ENCODE measurements around the gene CD93.

CD93 gene

GRCh38 chr20:23083553-23084220, 2.4 kb downstream of the CD93 start:
- DNase-seq (ENCODE audit: low read depth in 2 of 2) = no peak

GRCh38 chr20:23082846-23083552, 3.1 kb downstream of the CD93 start:
- no peak for DNase-seq (ENCODE audit: low read depth in 2 of 2)

- DNase-seq (ENCODE audit: low read depth in 2 of 2) = no peak
Measured at GRCh38 chr20:23081263-23081819, 4.8 kb downstream of the CD93 start.

- no peak for DNase-seq (ENCODE audit: low read depth in 2 of 2)
Measured at GRCh38 chr20:23080521-23080920, 5.6 kb downstream of the CD93 start.

GRCh38 chr20:23079926-23080325, 6.2 kb downstream of the CD93 start:
- DNase-seq (ENCODE audit: low read depth in 2 of 2) = no peak

GRCh38 chr20:23079016-23079351, 7.1 kb downstream of the CD93 start:
- DNase-seq (ENCODE audit: low read depth in 2 of 2) = no peak

- DNase-seq (ENCODE audit: low read depth in 2 of 2) = no peak
Measured at GRCh38 chr20:23078351-23079015, 7.6 kb downstream of the CD93 start.

GRCh38 chr20:23077277-23077676, 8.8 kb downstream of the CD93 start:
- no peak for DNase-seq (ENCODE audit: low read depth in 2 of 2)

GRCh38 chr20:23074052-23074451, 12.1 kb downstream of the CD93 start:
- no peak for DNase-seq (ENCODE audit: low read depth in 2 of 2)

- DNase-seq (ENCODE audit: low read depth in 2 of 2) = no peak
Measured at GRCh38 chr20:23072892-23073586, 13.1 kb downstream of the CD93 start.

GRCh38 chr20:23071996-23072395, 14.1 kb downstream of the CD93 start:
- DNase-seq (ENCODE audit: low read depth in 2 of 2) = no peak

GRCh38 chr20:23071398-23071797, 14.7 kb downstream of the CD93 start:
- no peak for DNase-seq (ENCODE audit: low read depth in 2 of 2)

GRCh38 chr20:23069108-23069507, 17.0 kb downstream of the CD93 start:
- no peak for DNase-seq (ENCODE audit: low read depth in 2 of 2)

GRCh38 chr20:23068283-23068682, 17.8 kb downstream of the CD93 start:
- no peak for DNase-seq (ENCODE audit: low read depth in 2 of 2)

GRCh38 chr20:23066772-23067171, 19.4 kb downstream of the CD93 start:
- no peak for DNase-seq (ENCODE audit: low read depth in 2 of 2)

- no peak for DNase-seq (ENCODE audit: low read depth in 2 of 2)
Measured at GRCh38 chr20:23065266-23066201, 20.6 kb downstream of the CD93 start.

- no peak for DNase-seq (ENCODE audit: low read depth in 2 of 2)
Measured at GRCh38 chr20:23063581-23063980, 22.5 kb downstream of the CD93 start.

GRCh38 chr20:23063168-23063567, 23.0 kb downstream of the CD93 start:
- no peak for DNase-seq (ENCODE audit: low read depth in 2 of 2)

- DNase-seq (ENCODE audit: low read depth in 2 of 2) = no peak
Measured at GRCh38 chr20:23062632-23063031, 23.5 kb downstream of the CD93 start.

- no peak for DNase-seq (ENCODE audit: low read depth in 2 of 2)
Measured at GRCh38 chr20:23061734-23062561, 24.2 kb downstream of the CD93 start.

Data from activated CD4-positive, alpha-beta T cell treated with anti-CD3 and anti-CD28 coated beads for 24 hours (primary cell).